Adrenal gland (tissue), 12 donors: ENCODE results near the gene HEXB. TPM values are rescaled to one million over a fixed set of nuclear protein-coding genes. Genes with fewer than 3 reads are reported as not detected.

Experiments used
- DNase-seq, 7 donors: peaks; one replicate each; pipeline ENCODE4 v3.0.0-alpha.2; 2019 to 2020
- H3K27ac ChIP-seq, 5 donors: fragments of 200-600 bp; sonication (generic) in 4 of 5; 1 replicate in 3 of 5; 2 replicates in 2 of 5; pipeline versions ENCODE4 v1.5.1 to v1.8.0; 2016 to 2020; ENCODE audit warnings: mild to moderate bottlenecking in 1 of 5
- H3K27me3 ChIP-seq: fragments of 200-600 bp; 2 replicates; pipeline ENCODE4 v1.8.0; 2021
- H3K36me3 ChIP-seq, 2 donors: fragments of 200-600 bp; replicated peaks in 1 of 2; 1 replicate in 1 of 2; 2 replicates in 1 of 2; pipeline versions ENCODE4 v1.5.1 to v1.8.0; 2018 to 2022
- H3K4me1 ChIP-seq, 2 donors: fragments of 200-600 bp; replicated peaks in 1 of 2; 1 replicate in 1 of 2; 2 replicates in 1 of 2; pipeline versions ENCODE4 v1.5.1 to v1.8.0; 2018 to 2021
- H3K4me3 ChIP-seq, 4 donors: fragments of 200-600 bp; sonication (generic) in 3 of 4; one replicate each; pipeline ENCODE4 v1.5.1; 2016 to 2018
- H3K9me3 ChIP-seq, 3 donors: fragments of 200-600 bp; sonication (generic) in 1 of 3; replicated peaks in 1 of 3; 1 replicate in 2 of 3; 2 replicates in 1 of 3; pipeline versions ENCODE4 v1.5.1 to v1.8.0; 2016 to 2021
- CTCF ChIP-seq, 6 experiments: fragments of 450-650 bp in 4 of 6; fragments of 200-600 bp in 2 of 6; sonication (generic) in 1 of 6; IDR thresholded peaks; 1 replicate in 5 of 6; 2 replicates in 1 of 6; pipeline versions ENCODE4 v1.5.1 to v1.8.0; 2016 to 2021; ENCODE audit warnings: antibody characterized with exemption in 6 of 6, mild to moderate bottlenecking in 2 of 6, moderate library complexity in 1 of 6
- POLR2A ChIP-seq, 2 donors: fragments of 450-650 bp; IDR thresholded peaks; one replicate each; pipeline ENCODE4 v1.6.1; 2017; ENCODE audit warnings: antibody characterized with exemption in 2 of 2, mild to moderate bottlenecking in 2 of 2, moderate library complexity in 1 of 2
- WGBS, 4 donors: extraction: QIAGEN DNeasy Blood & Tissue Kit in 2 of 4; methylation state at CpG; one replicate each; pipeline versions ENCODE4 v1.1.5 to v1.1.7; 2013 to 2017; 5-methylcytosine and 5-hydroxymethylcytosine counted together
- intact Hi-C, 2 donors: fragments of 100-400 bp; cut with DNase I; formaldehyde crosslinking; loops; one replicate each; pipeline versions ENCODE4 v1.14.1 to v1.15.0; 2022 to 2023
- polyA plus RNA-seq, 3 donors: library from polyadenylated mRNA; stranded (reverse); fragments of 200-250 nt in 2 of 3; fragments of 350-450 nt in 1 of 3; fragmentation: Illumina TruSeq in 1 of 3; extraction: RNeasy Lipid Tissue Mini Kit (QIAGEN cat#74804) in 1 of 3; gene quantifications; one replicate each; pipeline ENCODE4 v1.2.3, GENCODE V29; 2013 to 2014
- total RNA-seq, 9 donors: library from RNA; depleted of rRNA in 4 of 9; stranded (reverse); fragments of >200 nt in 4 of 9; fragments of 120-200 nt in 1 of 9; fragmentation: NEBNext Ultra II Directional in 1 of 9; extraction: Animal tissue kit (Norgen Biotek cat#: 25700) in 1 of 9; gene quantifications; one replicate each; pipeline versions ENCODE4 v1.1.0 to v1.2.4, GENCODE V29; 2013 to 2023
- donor health status: healthy with polysubstance abuse.
- donor health status: Bipolar disorder and iron deficiency.
- donor health status: DM: yes; HTN: yes; CAD: no.
- donor health status: DM: no; HTN: no; CAD: no.
- donor health status: DM: no; HTN: no; CAD: no.
- donor health status: DM: yes; HTN: yes; CAD: no.

Gene HEXB
- total and polyA plus RNA-seq, 12 donors: 92.0 to 216 (median 128) TPM

DNA sequence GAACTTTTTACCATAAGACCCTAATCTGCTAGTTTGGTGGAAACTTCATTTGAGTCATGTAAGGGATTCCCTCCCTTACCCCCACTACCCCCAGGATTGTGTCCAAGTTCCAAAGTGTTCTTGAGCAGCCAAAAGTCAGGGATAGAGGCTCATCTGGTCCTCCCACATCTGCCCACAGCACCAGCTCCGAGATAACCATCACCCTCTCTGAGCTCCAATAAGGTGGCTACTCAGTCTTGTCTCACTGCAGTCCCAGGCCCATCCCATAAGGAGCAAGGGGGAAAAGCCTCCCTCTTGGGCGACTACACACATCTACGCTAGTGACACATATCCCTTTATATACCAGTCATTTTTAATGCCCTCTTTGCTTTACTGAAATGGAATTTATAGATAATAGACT is 32.5 kb upstream of the HEXB start:
- Histone ChIP-seq H3K36me3 (no peaks in the 10 kb centered on the region), H3K27me3 (no peaks in the 10 kb centered on the region), H3K9me3 (no peaks in the 10 kb centered on the region), H3K4me1 (peaks cover 0 to 5% of the 10 kb centered on the region in 2 donors), H3K4me3 (no peak overlapping the region), H3K27ac (no peak overlapping the region)
- intact Hi-C loops: no loop called here
- 80 to 90% (median 82%) methylated on average over 3 of the region's 3 CpGs for WGBS, 4 donors
- TF ChIP-seq POLR2A (IDR thresholded peaks at IDR 0.05) (no peak), CTCF (IDR thresholded peaks at IDR 0.05) (no peak)
- DNase-seq: no peak

- intact Hi-C loops: no loop called here
- H3K9me3 ChIP-seq: no peaks in the 10 kb centered on the region
- 72 to 88% (median 81%) methylated on average over 5 of the region's 5 CpGs for WGBS, 4 donors
These were observed 31.0 kb upstream of the HEXB start for GRCh38 chr5:74653991-74654390.

GRCh38 chr5:74655206-74655605 is 29.8 kb upstream of the HEXB start:
- intact Hi-C loops: no loop called here
- 80 to 89% (median 84%) methylated on average over 6 of the region's 6 CpGs for WGBS, 4 donors

More at GRCh38 chr5:74653991-74654390, 31.0 kb upstream of the HEXB start:
- no peak for DNase-seq
- peaks cover 0 to 2% of the 10 kb centered on the region in 2 donors for H3K4me1 ChIP-seq
- no peaks in the 10 kb centered on the region for H3K36me3 ChIP-seq
- no peak overlapping the region for H3K4me3 ChIP-seq
- H3K27me3 ChIP-seq: no peaks in the 10 kb centered on the region
- H3K27ac ChIP-seq: no peak overlapping the region
- no peak for TF ChIP-seq CTCF (IDR thresholded peaks at IDR 0.05)
- TF ChIP-seq POLR2A (IDR thresholded peaks at IDR 0.05): no peak

DNA sequence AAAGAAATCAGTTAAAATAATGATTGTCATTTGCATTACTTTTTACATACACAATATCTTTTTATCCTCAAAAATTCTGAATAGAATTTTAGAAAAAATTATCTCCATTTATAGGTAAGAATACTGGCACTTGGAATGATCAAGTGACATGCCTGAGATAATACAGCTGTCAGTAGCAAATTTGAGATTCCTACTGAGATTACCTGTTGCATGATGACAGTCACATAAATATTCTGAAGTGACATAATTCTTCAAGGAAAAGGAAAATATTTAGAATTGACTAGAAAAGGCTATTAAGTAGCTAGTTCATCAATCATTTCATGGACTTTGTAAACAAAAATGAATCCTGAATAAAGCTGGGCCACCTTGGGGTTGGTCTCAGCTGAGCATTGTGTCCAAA is 29.3 kb upstream of the HEXB start:
- no peak for DNase-seq
- intact Hi-C loops: no loop called here

More at GRCh38 chr5:74655206-74655605, 29.8 kb upstream of the HEXB start:
- Histone ChIP-seq H3K27me3 (no peaks in the 10 kb centered on the region), H3K4me3 (no peak overlapping the region), H3K36me3 (no peaks in the 10 kb centered on the region), H3K27ac (no peak overlapping the region), H3K9me3 (no peaks in the 10 kb centered on the region), H3K4me1 (no peaks in the 10 kb centered on the region)
- no peak for TF ChIP-seq POLR2A (IDR thresholded peaks at IDR 0.05)
- TF ChIP-seq CTCF (IDR thresholded peaks at IDR 0.05): no peak
- no peak for DNase-seq

More for the DNA sequence above, 29.3 kb upstream of the HEXB start:
- TF ChIP-seq CTCF (IDR thresholded peaks at IDR 0.05) (no peak), POLR2A (IDR thresholded peaks at IDR 0.05) (no peak)
- Histone ChIP-seq H3K4me1 (no peaks in the 10 kb centered on the region), H3K36me3 (no peaks in the 10 kb centered on the region), H3K27me3 (no peaks in the 10 kb centered on the region), H3K9me3 (no peaks in the 10 kb centered on the region), H3K27ac (no peak overlapping the region), H3K4me3 (no peak overlapping the region)
